Gastroesophageal sphincter (tissue), 4 donors: Measurements from ENCODE around the gene IDI1. TPM values are rescaled to one million over a fixed set of nuclear protein-coding genes. Genes with fewer than 3 reads are reported as not detected.

Source experiments
- ATAC-seq: fragments of 150-250 bp; one replicate; pipeline ENCODE4 v1.9.1; 2016; ENCODE audit warnings: mild to moderate bottlenecking, moderate library complexity
- H3K27ac ChIP-seq, 4 donors: fragments of 200-600 bp; sonication (generic) in 3 of 4; 1 replicate in 3 of 4; 2 replicates in 1 of 4; pipeline ENCODE4 v1.5.1; 2016 to 2019
- H3K27me3 ChIP-seq: fragments of 200-600 bp; sonication (generic); one replicate; pipeline ENCODE4 v1.5.1; 2019
- H3K36me3 ChIP-seq, 2 donors: fragments of 200-600 bp; sonication (generic); one replicate each; pipeline ENCODE4 v1.5.1; 2019; ENCODE audit warnings: control low read depth in 1 of 2
- H3K4me1 ChIP-seq, 3 donors: fragments of 200-600 bp; sonication (generic); 1 replicate in 2 of 3; 2 replicates in 1 of 3; pipeline ENCODE4 v1.5.1; 2016 to 2019; ENCODE audit warnings: control low read depth in 2 of 3
- H3K4me3 ChIP-seq, 2 donors: fragments of 200-600 bp; sonication (generic); one replicate each; pipeline ENCODE4 v1.5.1; 2019; ENCODE audit warnings: mild to moderate bottlenecking in 1 of 2, moderate library complexity in 1 of 2
- H3K9me3 ChIP-seq, 3 donors: fragments of 200-600 bp; sonication (generic); one replicate each; pipeline ENCODE4 v1.5.1; 2017 to 2019; ENCODE audit warnings: control low read depth in 2 of 3
- EP300 ChIP-seq: sonication (generic); formaldehyde crosslinking; IDR thresholded peaks from one replicate; pipeline ENCODE4 v1.6.1; 2017; ENCODE audit warnings: antibody characterized with exemption, mild to moderate bottlenecking
- POLR2A ChIP-seq, 2 donors: fragments of 450-650 bp; IDR thresholded peaks; one replicate each; pipeline ENCODE4 v1.6.1; 2017; ENCODE audit warnings: antibody characterized with exemption in 2 of 2, mild to moderate bottlenecking in 2 of 2, moderate library complexity in 1 of 2
- POLR2AphosphoS5 ChIP-seq: sonication (generic); formaldehyde crosslinking; IDR thresholded peaks from one replicate; pipeline ENCODE4 v1.6.1; 2017; ENCODE audit warnings: antibody characterized with exemption
- WGBS, 2 donors: methylation state at CpG; one replicate each; pipeline ENCODE4 v1.1.5; 2018; ENCODE audit warnings: low coverage in 1 of 2; 5-methylcytosine and 5-hydroxymethylcytosine counted together
- total RNA-seq, 4 donors: library from RNA; depleted of rRNA; stranded (reverse); fragments of >200 nt; gene quantifications; one replicate each; pipeline ENCODE4 v1.1.0, GENCODE V29; 2016
- TF ChIP-seq, protein P1 (sequence below), 4 experiments: fragments of 200-600 bp in 2 of 4; fragments of 450-650 bp in 2 of 4; sonication (generic) in 1 of 4; IDR thresholded peaks; one replicate each; pipeline ENCODE4 v1.5.1; 2017 to 2019; ENCODE audit warnings: antibody characterized with exemption in 4 of 4, mild to moderate bottlenecking in 2 of 4, moderate library complexity in 2 of 4

Gene IDI1
- total RNA-seq, 4 donors from 2014 or later = 19.2 to 32.4 (median 29.5) TPM

DNA sequence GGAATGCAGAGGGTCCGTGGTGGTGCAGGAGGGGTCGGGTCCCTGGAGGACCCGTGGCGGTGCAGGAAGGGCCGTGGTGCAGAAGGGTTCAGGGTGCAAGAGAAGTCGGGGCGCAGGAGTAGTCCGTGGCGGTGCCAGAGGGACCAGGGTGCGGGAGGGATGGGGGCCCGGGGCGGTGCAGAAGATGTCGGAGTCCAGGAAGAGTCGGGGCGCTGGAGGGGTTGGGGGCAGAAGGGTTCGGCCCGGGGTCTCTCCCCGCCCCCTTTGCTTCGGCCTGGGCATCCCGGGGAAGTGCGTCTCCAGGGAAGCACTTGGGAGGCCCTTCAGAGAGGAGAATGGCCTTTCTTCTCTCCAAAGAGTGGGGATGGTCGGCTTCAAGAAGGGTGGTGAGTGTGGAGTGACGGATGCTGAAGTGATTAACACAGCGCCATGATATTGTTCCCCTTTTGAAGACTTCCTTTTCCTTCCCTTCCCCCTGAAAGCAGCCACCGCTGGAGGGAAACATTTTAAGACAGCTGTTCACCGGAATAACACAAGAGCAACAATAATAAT is 8.3 kb upstream of the IDI1 start:
- peak; percentile 2 for ATAC-seq
- 1 to 2% methylated on average over 18 to 24 of the region's 26 CpGs for WGBS, 2 donors
- Histone ChIP-seq H3K36me3 (peaks cover 0 to 19% of the 10 kb centered on the region in 2 donors), H3K4me1 (peaks cover 3 to 82% (median 13%) of the 10 kb centered on the region in 3 donors), H3K27me3 (no peaks in the 10 kb centered on the region), H3K9me3 (no peaks in the 10 kb centered on the region), H3K4me3 (peak overlapping the region; percentile 96 to 97), H3K27ac (peak overlapping the region; percentile 97 to 100 (median 99))
- no peak for TF ChIP-seq EP300
- TF ChIP-seq POLR2AphosphoS5 = no peak
- TF ChIP-seq, protein P1, sequence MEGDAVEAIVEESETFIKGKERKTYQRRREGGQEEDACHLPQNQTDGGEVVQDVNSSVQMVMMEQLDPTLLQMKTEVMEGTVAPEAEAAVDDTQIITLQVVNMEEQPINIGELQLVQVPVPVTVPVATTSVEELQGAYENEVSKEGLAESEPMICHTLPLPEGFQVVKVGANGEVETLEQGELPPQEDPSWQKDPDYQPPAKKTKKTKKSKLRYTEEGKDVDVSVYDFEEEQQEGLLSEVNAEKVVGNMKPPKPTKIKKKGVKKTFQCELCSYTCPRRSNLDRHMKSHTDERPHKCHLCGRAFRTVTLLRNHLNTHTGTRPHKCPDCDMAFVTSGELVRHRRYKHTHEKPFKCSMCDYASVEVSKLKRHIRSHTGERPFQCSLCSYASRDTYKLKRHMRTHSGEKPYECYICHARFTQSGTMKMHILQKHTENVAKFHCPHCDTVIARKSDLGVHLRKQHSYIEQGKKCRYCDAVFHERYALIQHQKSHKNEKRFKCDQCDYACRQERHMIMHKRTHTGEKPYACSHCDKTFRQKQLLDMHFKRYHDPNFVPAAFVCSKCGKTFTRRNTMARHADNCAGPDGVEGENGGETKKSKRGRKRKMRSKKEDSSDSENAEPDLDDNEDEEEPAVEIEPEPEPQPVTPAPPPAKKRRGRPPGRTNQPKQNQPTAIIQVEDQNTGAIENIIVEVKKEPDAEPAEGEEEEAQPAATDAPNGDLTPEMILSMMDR (IDR thresholded peaks at IDR 0.05) = no peak
- no peak for TF ChIP-seq POLR2A (IDR thresholded peaks at IDR 0.05)

DNA sequence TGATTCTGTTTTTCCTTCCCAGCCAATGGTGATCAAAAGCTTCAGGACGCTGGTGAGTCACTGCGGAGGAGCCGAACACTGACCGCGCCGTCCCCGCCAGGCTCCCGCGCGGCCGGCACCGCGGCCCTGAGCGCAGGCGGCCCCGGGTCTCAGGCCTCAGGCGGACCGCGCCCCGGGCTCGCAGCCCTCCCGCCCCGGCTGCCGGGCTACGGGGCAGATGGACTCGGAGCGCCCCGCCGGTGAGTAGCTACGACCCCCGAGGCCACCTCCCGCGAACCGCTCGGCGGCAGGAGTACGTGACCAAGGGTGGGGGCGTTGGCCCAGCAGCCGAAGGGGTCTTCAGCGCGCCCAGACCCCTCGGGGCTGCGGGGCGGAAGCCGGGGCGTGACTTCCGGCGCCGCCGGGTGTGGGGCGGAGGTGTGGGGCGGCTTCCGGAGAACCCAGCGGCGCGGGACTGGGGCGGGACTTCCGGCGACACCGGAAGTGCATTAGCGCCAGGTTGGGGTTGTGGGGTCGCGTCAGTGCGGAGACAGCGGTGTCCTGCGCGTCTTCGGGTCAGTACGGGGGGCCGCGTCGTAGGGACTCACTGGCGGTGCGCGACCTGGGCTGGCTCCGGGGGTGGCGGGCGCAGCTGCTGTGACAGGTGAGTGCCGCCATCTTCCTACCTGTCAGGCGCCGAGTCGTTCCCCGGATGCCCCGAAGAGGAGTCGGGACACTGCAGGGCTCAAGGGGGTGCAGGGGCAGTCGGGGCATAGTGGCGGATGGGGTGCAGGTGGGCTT is 7.6 kb upstream of the IDI1 start, which contains the start of gene WDR37:
WDR37 (plus strand) TSS at position 60 of the 780 bp plus-strand sequence. CDS start 15,771 bp downstream, outside the sequence.
- peaks cover 0 to 25% of the 10 kb centered on the region in 2 donors for H3K36me3 ChIP-seq
- H3K4me3 ChIP-seq = peak within 1 kb of the TSS; percentile 96 to 97
- TF ChIP-seq, protein P1 (IDR thresholded peaks at IDR 0.05) = peak in 1 of 4 experiments; percentile 9
- TF ChIP-seq EP300 (no peak), POLR2A (IDR thresholded peaks at IDR 0.05) (peak; percentile 78 to 86), POLR2AphosphoS5 (peak; percentile 72)
- no peaks in the 10 kb centered on the region for H3K9me3 ChIP-seq
- WGBS, 2 donors = no CpG with 5 or more reads among the region's 87 CpGs
- peak within 1 kb of the TSS; percentile 97 to 100 (median 99) for H3K27ac ChIP-seq
- peaks cover 3 to 79% (median 13%) of the 10 kb centered on the region in 3 donors for H3K4me1 ChIP-seq
- peak; percentile 96 for ATAC-seq
- no peaks in the 10 kb centered on the region for H3K27me3 ChIP-seq

DNA sequence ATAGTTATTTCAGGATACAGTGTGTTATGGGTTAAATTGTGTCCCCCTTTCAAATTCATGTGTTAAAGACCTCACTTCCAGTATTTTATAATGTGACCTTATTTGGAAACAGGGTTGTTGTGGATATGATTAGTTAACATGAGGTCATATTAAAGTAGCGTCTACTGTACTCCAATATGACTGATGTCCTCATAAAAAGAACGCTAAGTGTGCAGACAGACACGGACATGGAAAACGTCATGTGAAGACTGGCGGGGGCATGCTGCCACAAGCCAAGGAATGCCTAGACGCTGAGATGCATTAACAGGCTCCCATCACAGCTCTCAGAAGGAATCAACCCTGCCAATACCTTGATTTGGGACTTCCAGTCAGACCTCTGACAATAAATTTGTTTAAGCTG is 5.8 kb upstream of the IDI1 start:
- no peaks in the 10 kb centered on the region for H3K9me3 ChIP-seq
- H3K27ac ChIP-seq = peak overlapping the region in 1 of 4 donors; percentile 97
- H3K4me1 ChIP-seq = peaks cover 3 to 86% (median 25%) of the 10 kb centered on the region in 3 donors
- peaks cover 0 to 27% of the 10 kb centered on the region in 2 donors for H3K36me3 ChIP-seq
- TF ChIP-seq POLR2AphosphoS5 (no peak), POLR2A (IDR thresholded peaks at IDR 0.05) (no peak), EP300 (no peak)
- TF ChIP-seq, protein P1 (IDR thresholded peaks at IDR 0.05) = no peak
- H3K4me3 ChIP-seq = peak overlapping the region in 1 of 2 donors; percentile 96
- 28 to 43% methylated on average over 4 to 6 of the region's 6 CpGs for WGBS, 2 donors
- no peaks in the 10 kb centered on the region for H3K27me3 ChIP-seq
- no peak for ATAC-seq

DNA sequence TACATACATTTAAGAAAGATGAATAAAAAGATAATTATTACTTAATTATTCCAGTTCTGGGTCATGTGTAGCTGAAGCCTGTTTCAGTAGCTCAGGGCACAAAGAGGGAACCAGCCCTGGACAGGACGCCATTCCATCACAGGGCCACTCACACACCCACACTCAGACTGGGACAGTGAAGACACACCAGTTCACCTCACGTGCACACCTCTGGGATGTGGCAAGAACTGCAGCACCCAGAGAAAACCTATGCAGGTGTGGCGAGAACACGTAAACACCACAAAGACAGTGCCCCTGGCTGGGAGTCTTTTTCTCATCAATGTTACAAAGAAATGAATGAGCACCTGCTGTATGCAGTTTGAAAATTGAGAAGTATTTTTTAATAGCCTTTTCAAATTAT is 1.6 kb upstream of the IDI1 start:
- Histone ChIP-seq H3K4me1 (peaks cover 3 to 74% (median 25%) of the 10 kb centered on the region in 3 donors), H3K27ac (peak overlapping the region in 2 of 4 donors; percentile 100), H3K9me3 (no peaks in the 10 kb centered on the region), H3K27me3 (no peaks in the 10 kb centered on the region), H3K36me3 (peaks cover 0 to 27% of the 10 kb centered on the region in 2 donors), H3K4me3 (no peak overlapping the region)
- TF ChIP-seq, protein P1 (IDR thresholded peaks at IDR 0.05) = no peak
- no peak for TF ChIP-seq EP300
- TF ChIP-seq POLR2AphosphoS5 = no peak
- no peak for TF ChIP-seq POLR2A (IDR thresholded peaks at IDR 0.05)
- ATAC-seq = no peak
- WGBS, 2 donors = 82% methylated on average over 3 of the region's 4 CpGs; no CpG with 5 or more reads in 1 of the 2 donors
